CD1c-positive myeloid dendritic cell (primary cell): ENCODE results near the gene KL.
A peak's percentile ranks its signal among the peaks of the same experiment; 100 is the strongest.

Source experiments
- DNase-seq: peaks from one replicate; pipeline ENCODE4 v3.0.0-alpha.2; 2016; ENCODE audit errors: extremely low spot score

KL gene

GRCh38 chr13:33037673-33038072, 21.4 kb downstream of the KL start:
- no peak for DNase-seq

GRCh38 chr13:33040090-33040489, 23.9 kb downstream of the KL start:
- no peak for DNase-seq

- DNase-seq, result no peak
Observed at GRCh38 chr13:33045851-33046592, 29.8 kb downstream of the KL start.

GRCh38 chr13:33050161-33050560, 33.9 kb downstream of the KL start:
- no peak for DNase-seq

- no peak for DNase-seq
Observed at GRCh38 chr13:33051632-33052031, 35.4 kb downstream of the KL start.

GRCh38 chr13:33052506-33053280, 36.5 kb downstream of the KL start:
- DNase-seq, result no peak

- no peak for DNase-seq
Observed at GRCh38 chr13:33053397-33054066, 37.3 kb downstream of the KL start.

- no peak for DNase-seq
Observed at GRCh38 chr13:33057019-33057780, 41.0 kb downstream of the KL start.

- DNase-seq, result peak; percentile 48
Observed at GRCh38 chr13:33058776-33059327, 42.6 kb downstream of the KL start.

GRCh38 chr13:33060815-33061214, 44.6 kb downstream of the KL start:
- no peak for DNase-seq

GRCh38 chr13:33066329-33066728, 50.1 kb downstream of the KL start:
- DNase-seq, result no peak

- peak; percentile 28 for DNase-seq
Observed at GRCh38 chr13:33069365-33069764, 53.1 kb downstream of the KL start.

GRCh38 chr13:33070713-33071112, 54.5 kb downstream of the KL start:
- DNase-seq, result no peak

GRCh38 chr13:33072282-33072681, 56.1 kb downstream of the KL start:
- no peak for DNase-seq

- DNase-seq, result no peak
Observed at GRCh38 chr13:33072759-33073158, 56.5 kb downstream of the KL start.

- no peak for DNase-seq
Observed at GRCh38 chr13:33073338-33073737, 57.1 kb downstream of the KL start.

- no peak for DNase-seq
Observed at GRCh38 chr13:33076001-33076992, 60.1 kb downstream of the KL start.

- DNase-seq, result no peak
Observed at GRCh38 chr13:33078263-33078662, 62.0 kb downstream of the KL start.

- peak; percentile 33 for DNase-seq
Observed at GRCh38 chr13:33079960-33080359, 63.7 kb downstream of the KL start.

GRCh38 chr13:33080972-33081590, 64.9 kb downstream of the KL start:
- DNase-seq, result no peak
